Measurements from ENCODE around the gene CNTFR.

The CNTFR gene

GRCh38 chr9:34588671-34589635, 571 bp downstream of the CNTFR start:
- no peak for FAIRE-seq

GRCh38 chr9:34587271-34587670, 2.3 kb downstream of the CNTFR start:
- FAIRE-seq, result no peak

- FAIRE-seq, result no peak
Observed at GRCh38 chr9:34585946-34586669, 3.4 kb downstream of the CNTFR start.

GRCh38 chr9:34584970-34585369, 4.6 kb downstream of the CNTFR start:
- no peak for FAIRE-seq

GRCh38 chr9:34582787-34583186, 6.7 kb downstream of the CNTFR start:
- no peak for FAIRE-seq

GRCh38 chr9:34581318-34581717, 8.2 kb downstream of the CNTFR start:
- FAIRE-seq, result no peak

GRCh38 chr9:34580358-34580757, 9.2 kb downstream of the CNTFR start:
- no peak for FAIRE-seq

GRCh38 chr9:34579808-34580163, 9.7 kb downstream of the CNTFR start:
- no peak for FAIRE-seq

- FAIRE-seq, result no peak
Observed at GRCh38 chr9:34579104-34579807, 10.3 kb downstream of the CNTFR start.

- FAIRE-seq, result no peak
Observed at GRCh38 chr9:34578241-34579103, 11.1 kb downstream of the CNTFR start.

GRCh38 chr9:34577400-34578240, 11.9 kb downstream of the CNTFR start:
- FAIRE-seq, result no peak

GRCh38 chr9:34576597-34577399, 12.7 kb downstream of the CNTFR start:
- FAIRE-seq, result no peak

GRCh38 chr9:34575862-34576596, 13.5 kb downstream of the CNTFR start:
- no peak for FAIRE-seq

GRCh38 chr9:34575241-34575640, 14.3 kb downstream of the CNTFR start:
- FAIRE-seq, result no peak

GRCh38 chr9:34574571-34574970, 15.0 kb downstream of the CNTFR start:
- no peak for FAIRE-seq

GRCh38 chr9:34573599-34574325, 15.8 kb downstream of the CNTFR start:
- FAIRE-seq, result no peak

- FAIRE-seq, result no peak
Observed at GRCh38 chr9:34572628-34573027, 16.9 kb downstream of the CNTFR start.

GRCh38 chr9:34572092-34572491, 17.4 kb downstream of the CNTFR start:
- no peak for FAIRE-seq

GRCh38 chr9:34571481-34571810, 18.1 kb downstream of the CNTFR start:
- no peak for FAIRE-seq

All from G401.6 (cell line).